SU-DHL-6 (cell line): Measurements from ENCODE around the gene PLEKHF1.

Source experiments
- EZH2phosphoT487 ChIP-seq: fragments of 200-600 bp; sonication (generic), shearing (Covaris generic); conservative IDR thresholded peaks from 2 replicates; pipeline ENCODE4 v1.6.1; 2018; ENCODE audit warnings: mild to moderate bottlenecking, antibody characterized with exemption, low read length, moderate library complexity, mixed read lengths
- TF ChIP-seq, protein P1 (sequence below): fragments of 200-600 bp; sonication (generic); IDR thresholded peaks from one replicate; pipeline ENCODE4 v1.5.1; 2017; ENCODE audit warnings: antibody characterized with exemption, mild to moderate bottlenecking, low read length, moderate library complexity; ENCODE audit not compliant: insufficient read depth, poor library complexity, severe bottlenecking

DNA sequence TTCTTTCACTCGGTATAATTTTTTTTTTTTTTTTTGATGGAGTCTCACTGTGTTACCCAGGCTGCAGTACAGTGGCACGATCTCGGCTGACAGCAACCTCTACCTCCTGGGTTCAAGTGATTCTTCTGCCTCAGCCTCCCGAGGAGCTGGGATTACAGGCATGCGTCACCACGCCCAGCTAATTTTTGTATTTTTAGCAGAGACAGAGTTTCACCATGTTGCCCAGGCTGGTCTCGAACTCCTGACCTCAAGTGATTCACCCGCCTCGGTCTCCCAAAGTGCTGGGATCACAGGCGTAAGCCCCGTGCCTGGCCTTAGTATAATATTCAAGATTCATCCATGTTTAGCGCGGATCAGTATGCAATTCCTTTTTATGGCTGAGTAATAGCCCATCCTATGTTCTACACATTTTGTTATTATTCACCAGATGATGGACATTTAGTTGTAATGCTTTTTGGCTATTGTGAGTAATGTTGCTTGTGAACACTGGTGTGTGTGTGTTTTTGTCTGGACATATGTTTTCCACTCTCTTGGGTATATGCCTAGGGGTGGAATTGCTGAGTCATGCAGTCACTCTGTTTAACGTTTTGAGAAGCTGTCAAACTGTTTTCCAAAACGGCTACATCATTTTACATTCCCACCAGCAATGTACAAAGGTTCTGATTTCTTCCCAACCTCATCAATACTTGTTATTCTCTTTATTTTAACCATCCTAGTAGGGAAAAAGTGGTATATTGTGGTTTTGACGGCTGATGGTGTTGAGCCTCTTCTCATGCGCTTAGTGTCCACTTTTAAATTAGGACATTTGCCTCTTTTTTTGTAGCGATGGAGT, 22.9 kb downstream of the PLEKHF1 start:
- TF ChIP-seq, protein P1, sequence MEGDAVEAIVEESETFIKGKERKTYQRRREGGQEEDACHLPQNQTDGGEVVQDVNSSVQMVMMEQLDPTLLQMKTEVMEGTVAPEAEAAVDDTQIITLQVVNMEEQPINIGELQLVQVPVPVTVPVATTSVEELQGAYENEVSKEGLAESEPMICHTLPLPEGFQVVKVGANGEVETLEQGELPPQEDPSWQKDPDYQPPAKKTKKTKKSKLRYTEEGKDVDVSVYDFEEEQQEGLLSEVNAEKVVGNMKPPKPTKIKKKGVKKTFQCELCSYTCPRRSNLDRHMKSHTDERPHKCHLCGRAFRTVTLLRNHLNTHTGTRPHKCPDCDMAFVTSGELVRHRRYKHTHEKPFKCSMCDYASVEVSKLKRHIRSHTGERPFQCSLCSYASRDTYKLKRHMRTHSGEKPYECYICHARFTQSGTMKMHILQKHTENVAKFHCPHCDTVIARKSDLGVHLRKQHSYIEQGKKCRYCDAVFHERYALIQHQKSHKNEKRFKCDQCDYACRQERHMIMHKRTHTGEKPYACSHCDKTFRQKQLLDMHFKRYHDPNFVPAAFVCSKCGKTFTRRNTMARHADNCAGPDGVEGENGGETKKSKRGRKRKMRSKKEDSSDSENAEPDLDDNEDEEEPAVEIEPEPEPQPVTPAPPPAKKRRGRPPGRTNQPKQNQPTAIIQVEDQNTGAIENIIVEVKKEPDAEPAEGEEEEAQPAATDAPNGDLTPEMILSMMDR: no peak
- TF ChIP-seq EZH2phosphoT487: no peak
